ENCODE measurements around the gene FYB1.
A peak's percentile ranks its signal among the peaks of the same experiment; 100 is the strongest.
"Not testable (repeated sequence)": the region's sequence is repeated elsewhere in the genome, so short reads cannot be mapped to it uniquely, and the experiment has no call there.

The FYB1 gene

DNA sequence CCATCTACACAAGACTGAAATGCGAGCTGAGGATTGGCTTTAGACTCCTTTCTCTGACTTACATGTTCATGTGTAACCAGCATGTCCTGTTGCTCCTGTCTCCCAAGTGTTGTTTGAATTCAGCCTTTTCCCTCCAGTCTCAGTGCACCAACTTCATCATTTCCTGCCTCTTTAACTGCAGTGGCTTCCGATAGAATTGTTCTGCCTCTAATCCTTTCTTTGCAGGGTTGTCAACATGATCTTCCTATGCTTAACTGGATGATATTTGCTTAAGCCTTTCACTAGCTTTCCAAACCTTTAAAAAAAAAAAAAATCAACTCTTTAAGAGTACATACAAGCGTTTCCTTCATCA, 6.7 kb upstream of the FYB1 start:
- DNase-seq (ENCODE audit: low read depth, low spot score): no peak

DNA sequence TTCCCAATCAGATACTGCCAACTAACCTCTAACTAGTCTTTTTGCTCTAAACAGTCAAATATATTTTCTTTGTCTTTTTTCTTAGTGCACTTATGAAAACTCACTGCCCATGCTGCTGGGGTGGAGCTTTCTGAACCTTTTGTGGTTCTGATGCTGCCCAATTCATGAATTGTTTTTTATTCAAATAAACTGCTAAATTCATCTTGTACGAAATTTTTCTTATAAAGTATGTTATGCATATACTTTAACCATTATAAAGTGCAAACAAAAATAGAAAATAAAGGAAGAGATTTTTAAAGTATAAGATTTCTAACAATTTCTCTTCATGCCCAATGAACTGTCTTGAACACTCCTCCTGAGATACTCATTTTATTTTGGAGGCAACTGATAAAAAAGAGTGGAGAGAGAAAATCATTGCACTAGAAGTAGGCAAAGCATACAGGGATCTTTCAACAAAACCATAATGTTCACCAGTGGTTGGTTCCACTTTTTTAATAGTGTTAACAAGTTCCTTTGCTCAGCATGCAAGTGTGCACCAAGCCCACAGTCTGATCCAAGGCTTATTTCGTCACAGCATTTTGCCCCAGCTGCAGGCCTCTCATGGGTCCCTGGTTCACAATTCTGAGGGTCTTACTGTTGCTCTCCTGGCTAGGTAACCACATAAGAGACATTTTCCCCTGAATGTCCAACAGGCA, 6.2 kb upstream of the FYB1 start:
- DNase-seq (ENCODE audit: low read depth, low spot score): no peak

DNA sequence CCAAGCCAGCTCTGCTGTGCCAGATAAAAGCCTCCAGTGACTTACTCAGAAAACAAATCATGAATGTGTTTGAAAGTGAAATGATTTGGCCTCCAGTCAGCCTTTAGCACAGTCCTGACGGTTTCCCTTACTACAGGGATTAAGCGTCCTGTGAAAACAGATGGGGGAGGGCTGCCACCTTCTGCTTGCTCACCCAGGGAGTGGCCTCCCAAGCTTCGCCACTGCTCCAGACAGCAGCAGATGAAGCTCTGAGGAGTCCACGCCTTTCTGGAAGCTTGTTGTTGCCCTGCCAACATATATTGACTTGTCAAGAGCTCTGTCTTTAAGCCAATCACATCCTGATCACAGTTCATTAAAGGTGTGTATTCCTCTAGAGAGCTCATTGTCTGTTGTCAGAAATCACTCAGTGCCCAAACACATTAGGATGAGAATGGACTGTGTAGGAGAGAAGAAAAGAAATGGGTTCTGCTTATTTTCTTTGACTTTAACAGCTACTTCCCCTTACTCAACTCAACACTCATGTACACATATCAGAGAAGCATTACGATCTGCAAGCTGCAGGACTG, 4.9 kb upstream of the FYB1 start:
- no peak for DNase-seq (ENCODE audit: low read depth, low spot score)

DNA sequence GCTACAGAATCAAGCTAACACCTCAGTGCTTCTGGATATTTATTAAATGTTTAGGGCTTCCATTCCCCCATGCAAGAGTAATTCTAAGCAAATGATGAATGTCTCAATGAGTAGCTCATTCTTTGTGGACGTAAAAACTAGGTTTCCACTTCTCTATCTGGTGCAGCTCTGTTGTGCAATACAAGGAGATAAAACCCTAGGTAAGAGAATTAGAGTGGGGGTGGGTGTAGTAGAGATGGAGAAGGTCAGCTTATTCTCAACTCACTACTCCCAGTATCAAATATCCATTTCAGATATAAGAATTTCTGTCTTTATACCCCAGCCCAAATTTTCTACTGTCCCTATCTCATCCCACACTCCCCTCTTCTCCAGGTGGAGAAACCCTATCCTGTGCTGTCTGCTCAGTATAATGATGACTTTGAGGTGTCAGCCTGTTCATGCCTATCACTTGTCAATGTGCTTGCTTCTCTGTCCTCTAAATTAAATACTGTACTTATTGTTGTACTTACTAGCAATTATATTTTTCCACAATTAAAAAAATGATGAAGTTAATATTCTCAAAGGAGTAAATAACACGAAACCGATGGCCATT, 4.3 kb upstream of the FYB1 start:
- DNase-seq (ENCODE audit: low read depth, low spot score): no peak

DNA sequence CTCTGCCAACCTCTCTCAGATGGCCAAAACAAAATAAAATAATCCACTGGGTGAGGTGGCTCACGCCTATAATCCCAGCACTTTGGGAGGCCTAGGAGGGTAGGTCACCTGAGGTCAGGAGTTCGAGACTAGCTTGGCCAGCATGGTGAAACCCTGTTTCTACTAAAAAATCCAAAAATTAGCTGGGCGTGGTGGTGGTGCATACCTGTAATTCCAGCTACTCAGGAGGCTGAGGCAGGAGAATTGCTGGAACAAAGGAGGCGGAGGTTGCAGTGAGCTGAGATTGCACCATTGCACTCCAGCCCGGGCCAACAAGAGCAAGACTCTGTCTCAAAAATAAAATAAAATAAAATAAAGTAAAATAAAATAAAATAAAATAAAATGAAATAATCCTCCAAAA, 2.3 kb upstream of the FYB1 start:
- DNase-seq (ENCODE audit: low read depth, low spot score): not testable (repeated sequence)

DNA sequence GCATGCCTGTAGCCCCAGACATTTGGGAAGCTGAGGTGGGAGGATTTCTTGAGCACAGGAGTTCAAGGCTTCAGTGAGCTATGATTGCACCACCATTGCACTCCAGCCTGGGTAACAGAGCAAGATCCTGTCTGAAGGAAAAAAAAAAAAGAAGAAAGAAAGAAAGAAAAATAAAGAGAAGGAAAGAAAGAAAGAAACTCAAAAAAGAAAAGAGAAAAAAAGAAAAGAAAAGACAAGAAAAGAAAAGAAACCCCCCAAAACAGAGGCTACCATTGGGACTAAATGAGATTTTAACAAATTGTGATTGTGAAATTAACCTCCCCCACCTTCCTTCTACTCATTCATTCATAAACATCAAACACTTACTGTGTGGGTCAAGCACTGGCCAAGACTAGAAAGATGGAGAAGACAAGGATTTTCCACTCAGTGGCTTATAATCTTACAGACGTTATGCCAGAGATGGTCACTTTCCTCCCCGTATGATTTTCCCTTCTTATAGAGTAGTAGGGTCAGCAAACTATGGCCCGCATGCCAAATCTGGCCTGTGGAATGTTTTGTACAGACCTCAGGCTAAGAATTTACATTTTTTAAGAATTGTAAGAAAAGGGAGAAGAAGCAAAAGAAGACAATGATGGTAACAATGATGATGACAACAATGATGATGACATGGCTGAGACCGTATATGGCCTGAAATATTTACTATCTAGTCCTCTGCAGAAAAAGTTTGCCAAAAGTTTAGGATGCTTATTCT, 1.1 kb upstream of the FYB1 start:
- DNase-seq (ENCODE audit: low read depth, low spot score): no peak

DNA sequence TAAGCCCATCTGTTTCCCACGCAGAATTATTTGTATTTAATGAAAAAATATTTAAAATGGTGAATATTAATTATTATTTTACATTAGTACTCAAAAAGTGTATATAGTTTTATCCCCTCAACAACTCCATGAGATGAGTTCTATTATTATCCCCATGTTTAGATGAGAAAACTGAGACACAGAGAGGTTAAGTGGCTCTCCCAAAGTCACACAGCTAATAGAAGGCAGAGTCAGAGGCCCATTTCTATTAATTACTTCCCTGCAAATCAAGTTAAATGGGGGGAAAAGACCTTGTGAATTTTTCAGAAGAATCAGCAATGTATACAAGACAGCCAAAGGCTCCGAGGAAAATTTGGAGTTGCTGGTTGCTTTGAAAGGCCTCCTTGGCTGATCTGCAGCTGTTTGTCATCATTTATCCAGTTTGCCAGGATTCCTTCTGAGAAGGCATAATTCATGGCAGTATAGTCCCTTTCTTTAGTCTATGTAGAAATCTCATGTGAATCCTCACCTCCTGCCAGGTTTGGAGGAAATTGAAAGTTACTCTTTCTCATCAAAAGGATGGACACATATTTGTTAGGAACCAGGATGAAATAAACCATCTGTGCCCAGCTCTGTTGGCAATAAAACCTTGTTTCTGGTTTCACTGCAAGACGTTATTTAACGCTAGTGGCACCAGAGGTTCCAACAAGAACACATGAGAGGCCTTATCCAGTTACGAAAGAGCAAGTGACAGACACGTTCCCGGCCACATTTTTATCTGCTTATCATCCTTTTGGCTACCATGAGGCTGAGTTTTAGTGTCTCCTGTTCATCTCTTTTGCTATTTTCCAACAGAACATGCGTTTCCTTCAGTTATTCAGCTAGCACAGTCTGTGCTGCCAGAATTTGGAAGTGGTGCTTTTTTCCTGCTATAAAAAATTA, 621 bp downstream of the FYB1 start:
- DNase-seq (ENCODE audit: low read depth, low spot score): no peak

DNA sequence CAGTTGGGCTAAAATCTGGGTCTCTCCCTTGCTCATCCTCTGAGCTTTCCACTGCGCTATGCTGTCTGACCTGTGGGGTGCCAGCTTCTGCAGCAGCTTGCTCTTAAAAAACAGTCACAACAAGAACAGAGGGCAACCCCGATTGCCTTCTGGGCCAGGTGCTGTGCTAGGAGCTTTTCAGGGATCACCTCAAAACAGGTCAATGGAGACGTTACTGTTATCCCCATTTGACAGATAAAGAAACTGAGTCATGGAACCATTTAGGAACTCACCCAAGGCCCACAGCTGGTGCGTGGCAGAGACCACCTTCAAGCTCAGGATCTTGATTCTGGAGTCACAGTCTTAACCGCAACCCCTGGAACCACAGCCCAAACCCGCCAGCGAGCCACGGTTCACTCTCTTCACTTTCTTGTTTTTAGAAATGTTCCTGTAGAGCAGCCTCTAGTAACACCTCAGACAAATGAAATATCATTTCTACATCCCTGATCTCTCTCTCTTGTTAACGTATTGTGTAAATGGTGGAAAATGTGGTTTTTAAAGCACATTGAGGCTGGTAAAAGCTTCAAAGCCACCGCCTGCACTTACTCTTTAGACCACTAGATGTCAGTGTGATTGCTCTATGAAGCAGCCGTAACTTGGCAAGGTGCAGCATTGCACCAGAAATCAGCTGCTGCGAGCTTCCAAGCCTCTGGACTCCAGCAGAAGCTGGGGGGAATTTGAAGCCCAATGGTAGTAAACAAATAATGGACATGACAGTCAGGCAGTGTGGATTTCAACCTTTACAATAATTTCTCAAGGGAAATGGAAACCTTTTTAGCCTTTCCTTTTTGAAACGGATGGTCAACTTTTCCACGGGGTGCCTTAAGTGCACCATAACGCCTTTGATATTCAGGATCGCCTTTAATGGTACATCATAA, 1.7 kb downstream of the FYB1 start:
- DNase-seq (ENCODE audit: low read depth, low spot score): peak; percentile 24

DNA sequence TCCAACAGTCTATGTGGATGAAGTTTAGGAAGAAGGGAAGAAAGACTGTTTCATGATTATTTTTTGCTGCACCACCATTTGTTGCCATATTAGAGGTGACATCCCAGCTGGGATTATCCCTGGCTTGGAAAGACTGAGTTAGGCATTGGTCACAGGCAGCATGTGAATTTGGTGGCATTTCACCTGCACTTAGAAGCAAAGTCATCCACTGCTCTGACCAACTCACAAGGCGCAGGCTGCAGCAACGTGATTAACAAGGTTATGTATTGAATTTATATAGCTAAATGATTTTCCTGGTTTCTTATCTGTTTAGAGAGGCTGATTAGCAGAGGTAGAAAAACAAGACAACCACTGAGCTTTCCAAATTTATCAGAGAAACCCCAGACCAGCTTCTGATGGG, 2.7 kb downstream of the FYB1 start:
- no peak for DNase-seq (ENCODE audit: low read depth, low spot score)

DNA sequence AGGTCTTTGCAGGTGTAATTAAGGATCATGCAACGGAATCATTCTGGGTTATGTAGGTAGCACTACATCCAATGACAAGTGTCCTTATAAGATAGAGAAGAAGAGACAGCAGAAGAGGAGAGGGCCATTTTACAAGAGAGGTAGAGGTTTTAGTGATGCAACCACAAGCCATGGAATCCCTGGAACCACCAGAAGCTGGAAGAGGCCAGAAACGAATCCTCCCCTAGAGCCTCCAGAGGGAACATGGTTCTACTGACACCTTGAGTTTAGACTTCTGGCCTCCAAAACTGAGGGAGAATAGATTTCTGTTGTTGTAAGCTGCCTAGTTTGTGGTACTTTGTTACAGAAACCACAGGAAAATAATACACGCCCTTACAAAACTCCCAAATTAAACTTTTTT, 3.5 kb downstream of the FYB1 start:
- DNase-seq (ENCODE audit: low read depth, low spot score): no peak

DNA sequence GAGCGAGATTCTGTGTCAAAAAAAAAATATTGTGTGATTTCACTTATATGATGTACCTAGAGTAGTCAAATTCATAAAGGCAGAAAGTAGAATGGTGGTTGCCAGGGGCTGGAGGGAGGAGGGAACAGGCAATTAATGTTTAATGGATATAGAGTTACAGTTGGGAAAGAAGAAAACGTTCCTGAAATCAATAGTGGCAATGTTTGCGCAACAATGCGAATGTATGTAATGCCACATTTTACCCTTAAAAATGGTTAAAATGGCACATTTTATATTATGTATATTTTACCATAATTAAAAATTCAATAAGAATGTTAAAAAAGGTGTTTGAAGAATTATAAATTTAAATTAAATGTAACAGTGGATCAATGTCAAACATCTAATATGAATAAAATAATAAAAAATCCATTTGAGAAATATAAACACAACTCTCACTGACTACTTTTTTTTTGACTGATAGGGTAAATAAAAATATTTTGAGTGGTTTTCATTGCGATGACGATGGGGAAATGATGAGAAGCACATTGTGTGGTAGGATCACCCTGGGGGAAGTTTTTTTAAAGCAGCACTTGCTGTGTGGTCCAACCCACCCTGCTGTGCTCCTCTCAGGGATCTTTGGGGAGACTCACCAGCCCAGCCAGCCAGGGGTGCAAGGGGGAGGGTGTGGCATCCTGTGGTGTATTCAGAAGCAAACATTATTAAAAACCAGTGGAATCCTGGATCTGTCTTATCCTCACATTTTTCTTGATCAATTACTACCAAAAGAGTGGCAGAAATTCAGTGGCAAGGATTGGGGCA, 4.3 kb downstream of the FYB1 start:
- no peak for DNase-seq (ENCODE audit: low read depth, low spot score)

DNA sequence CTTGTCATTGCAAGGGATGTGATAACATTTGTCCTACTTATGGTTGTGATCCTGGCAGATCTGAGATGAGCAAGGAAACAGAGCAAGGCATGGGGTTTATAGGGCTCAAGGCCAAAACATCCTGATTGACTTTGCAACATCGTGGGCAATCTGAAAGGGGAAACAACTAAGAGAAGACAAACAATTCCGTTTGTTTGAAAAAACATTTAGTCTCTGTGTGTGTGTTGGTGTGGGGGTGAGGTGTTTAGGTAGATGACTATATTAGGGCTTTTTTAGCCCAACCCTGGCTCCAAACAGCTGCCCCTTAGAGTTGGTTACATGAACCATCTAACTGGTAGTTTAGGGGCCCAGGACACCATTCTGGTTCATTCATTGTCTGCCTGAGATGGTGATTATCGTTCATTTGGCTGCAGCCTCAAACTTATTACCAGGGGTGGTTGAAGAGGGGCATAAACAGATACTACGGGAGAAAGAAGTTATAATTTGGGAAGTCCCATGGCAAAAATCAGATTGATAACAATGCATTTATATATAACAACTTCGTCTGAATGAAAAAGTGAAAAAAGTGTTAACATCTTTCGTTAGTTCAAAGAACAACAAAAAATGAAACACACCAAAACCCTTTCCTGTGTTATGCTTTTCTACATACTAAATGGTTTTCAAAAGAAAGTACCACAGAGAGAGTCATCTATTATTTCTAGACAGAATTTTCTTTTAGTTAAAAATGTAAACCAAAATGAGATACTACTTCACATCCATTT, 5.7 kb downstream of the FYB1 start:
- no peak for DNase-seq (ENCODE audit: low read depth, low spot score)

DNA sequence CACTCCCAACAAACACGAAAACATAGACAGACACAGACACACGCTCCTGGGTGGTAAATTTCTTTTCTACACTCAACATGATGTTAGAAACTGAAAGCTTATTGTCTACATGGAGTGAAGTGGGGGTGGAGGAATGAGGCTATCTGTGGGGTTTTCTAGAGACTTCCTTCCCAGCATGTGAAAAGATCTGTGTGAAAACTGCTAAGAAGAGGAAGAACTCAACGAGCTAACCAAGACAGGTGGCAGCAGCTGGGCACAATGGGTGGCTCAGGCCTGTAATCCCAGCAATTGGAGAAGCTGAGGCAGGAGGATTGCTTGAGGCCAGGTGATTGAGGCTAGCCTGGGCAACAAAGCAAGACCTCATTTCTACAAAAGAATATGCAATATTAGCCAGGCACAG, 7.6 kb downstream of the FYB1 start:
- DNase-seq (ENCODE audit: low read depth, low spot score): no peak

DNA sequence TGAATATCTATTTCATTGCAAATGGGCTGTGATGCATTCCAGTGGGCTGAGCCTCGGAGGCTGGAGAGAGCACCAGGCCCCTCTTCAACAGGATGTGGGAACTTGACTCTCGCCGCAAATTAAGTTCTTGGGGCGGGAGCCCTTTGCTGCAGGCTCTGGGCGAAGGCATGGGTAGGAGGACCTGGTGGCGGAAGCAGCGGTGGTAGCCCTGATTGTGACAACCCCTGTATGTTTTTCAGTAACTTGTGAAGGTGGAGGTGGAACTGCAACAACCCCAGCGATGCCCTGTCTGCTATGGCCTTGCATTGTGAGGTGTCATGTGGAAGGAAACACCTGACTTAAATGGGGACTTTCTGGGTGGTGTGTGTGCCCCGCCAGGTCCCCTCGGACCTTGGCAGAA, 9.4 kb downstream of the FYB1 start:
- no peak for DNase-seq (ENCODE audit: low read depth, low spot score)

DNA sequence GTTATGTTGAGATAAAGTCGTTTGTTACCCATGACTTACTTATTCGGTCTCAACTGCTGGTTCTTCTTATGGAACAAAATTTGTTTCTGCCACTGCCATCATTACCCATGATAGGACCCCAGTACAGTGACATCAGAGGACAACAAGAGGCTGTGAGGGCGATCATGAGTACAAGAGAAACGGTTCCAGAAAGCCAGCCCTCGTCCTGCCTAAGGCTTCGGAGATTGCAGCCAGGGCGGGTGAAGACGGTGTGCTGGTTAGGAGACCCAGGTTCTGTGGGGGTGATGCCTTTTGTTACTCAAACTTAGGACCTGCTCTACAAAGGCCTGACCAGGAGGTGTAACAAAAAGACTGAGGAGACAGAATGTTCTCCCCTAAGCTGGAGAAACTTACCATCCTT, 10.9 kb downstream of the FYB1 start:
- no peak for DNase-seq (ENCODE audit: low read depth, low spot score)

DNA sequence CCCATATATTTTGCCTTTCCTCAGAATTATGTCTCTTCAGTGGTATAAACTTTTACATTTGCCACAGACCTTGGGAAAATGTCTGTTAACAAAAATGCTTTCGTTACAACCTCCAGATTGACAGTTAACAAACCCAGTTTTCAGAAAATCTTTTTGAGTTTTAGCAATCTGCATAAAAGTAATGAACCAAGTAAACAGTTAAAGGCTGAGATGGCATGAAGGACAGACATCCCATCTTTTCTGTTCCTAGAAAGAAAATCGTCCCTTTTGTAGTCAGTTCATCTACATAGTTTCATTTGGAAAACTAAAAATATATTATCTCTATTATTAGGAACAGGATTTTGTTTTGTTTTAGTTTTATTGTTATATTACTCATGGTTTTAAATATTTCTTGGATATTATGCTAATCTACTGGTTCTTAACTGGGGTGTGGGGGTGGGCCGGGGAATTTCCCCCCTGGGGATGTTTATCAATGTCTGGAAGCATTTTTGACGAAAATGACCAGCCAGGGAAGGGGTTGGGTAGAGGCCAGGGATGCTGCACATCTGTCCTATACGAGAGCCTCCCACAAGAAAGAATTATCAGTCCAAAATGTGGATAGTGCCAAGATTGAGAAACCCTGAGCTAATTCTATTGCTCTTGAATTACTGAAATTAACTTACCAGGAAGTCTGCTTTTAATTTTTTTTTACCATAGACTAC, 11.9 kb downstream of the FYB1 start:
- no peak for DNase-seq (ENCODE audit: low read depth, low spot score)

DNA sequence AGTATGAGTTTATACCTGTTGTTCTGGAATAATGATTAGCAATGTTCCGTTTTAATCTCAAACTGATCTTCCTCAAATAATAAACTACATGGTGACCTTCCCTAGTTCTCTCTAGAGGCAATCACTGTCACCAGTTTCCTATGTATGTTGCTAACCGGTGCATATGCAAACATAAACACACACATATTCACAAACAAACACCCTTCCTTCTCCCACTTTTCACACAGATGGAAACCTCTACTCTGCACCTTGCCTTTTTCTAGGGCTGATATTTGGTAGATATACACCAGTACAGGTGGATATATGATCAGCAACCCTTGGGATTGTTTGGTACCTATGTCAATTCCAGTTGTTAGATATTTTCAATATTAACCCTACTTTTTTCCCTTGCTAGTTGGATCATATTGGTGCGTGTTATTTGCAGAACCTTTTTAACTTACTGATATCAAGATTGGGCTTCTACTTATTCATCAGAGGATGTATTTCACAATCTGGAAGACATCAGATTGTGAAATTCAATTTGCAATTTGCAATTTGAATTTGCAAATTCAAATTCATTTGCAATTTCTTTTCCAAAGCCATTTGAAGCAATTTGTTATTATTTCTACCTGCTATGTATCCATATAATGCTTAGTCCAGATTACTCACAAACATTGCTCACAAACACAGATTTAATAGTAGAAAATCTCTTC, 12.6 kb downstream of the FYB1 start:
- DNase-seq (ENCODE audit: low read depth, low spot score): no peak

DNA sequence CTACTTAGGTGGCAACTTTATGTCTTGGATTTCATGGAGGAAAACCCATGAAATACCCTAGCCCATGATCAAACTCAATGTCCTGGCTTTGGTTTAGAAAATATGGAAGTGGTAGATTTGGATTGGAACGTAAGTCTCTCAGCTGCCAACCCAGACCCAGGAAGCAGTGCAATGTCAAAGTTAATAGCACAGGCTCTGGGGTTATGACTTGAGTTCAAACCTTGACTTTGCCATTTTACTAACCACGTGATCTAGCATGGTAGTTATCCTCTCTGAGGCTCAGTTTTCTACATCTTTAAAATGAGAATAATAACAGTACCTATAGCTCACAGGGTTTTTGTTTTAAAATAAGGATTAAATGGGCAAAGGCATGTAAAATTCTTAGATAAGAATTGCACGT, 13.8 kb downstream of the FYB1 start:
- no peak for DNase-seq (ENCODE audit: low read depth, low spot score)

Measured in brain pericyte (primary cell).